GM13977 (cell line): ENCODE measurements around the gene FOXO6.

Experiments
- DNase-seq: peaks from one replicate; pipeline ENCODE4 v3.0.0; 2012; ENCODE audit warnings: low spot score
- CTCF ChIP-seq: IDR thresholded peaks from 2 replicates; pipeline ENCODE4 v1.5.1; 2012; ENCODE audit warnings: mild to moderate bottlenecking, control low read depth; ENCODE audit not compliant: insufficient read depth; ENCODE audit errors: extremely low read depth, missing control alignments
- in situ Hi-C: fragments of 300-500 bp; cut with MboI; formaldehyde crosslinking; loops from one replicate; pipeline ENCODE4 v1.12.0; 2022; ENCODE audit warnings: low sequenced_read_pairs, low pct_unique_long_range_greater_than_20kb, mixed read lengths, inconsistent platforms; ENCODE audit not compliant: unreplicated experiment

Gene FOXO6

GRCh38 chr1:41393716-41394368, 32.6 kb downstream of the FOXO6 start:
- no peak for TF ChIP-seq CTCF
- no peak for DNase-seq
- in situ Hi-C loops = no loop called here

DNA sequence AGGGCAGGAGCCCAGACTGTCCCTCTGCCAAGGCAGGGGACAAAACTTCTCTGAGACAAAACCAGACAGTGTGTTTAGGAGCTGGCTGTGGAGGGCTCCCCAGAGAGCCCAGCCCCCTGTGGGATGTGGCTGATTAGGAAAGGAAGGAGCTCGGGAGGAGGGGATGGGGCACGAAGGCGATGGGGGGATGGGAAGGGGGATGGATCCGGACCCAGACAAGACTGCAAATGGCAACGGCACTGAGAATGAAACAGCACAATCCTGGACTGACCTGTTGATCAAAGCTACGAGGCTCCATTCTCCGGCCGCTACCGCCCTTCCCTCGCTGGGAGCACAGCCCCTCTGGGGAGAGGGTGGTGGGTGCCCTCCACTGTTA, 33.1 kb downstream of the FOXO6 start:
- DNase-seq = no peak
- in situ Hi-C loops = no loop called here

GRCh38 chr1:41394959-41395956, 34.0 kb downstream of the FOXO6 start:
- in situ Hi-C loops = no loop called here
- no peak for TF ChIP-seq CTCF

More for the DNA sequence above, 33.1 kb downstream of the FOXO6 start:
- no peak for TF ChIP-seq CTCF

GRCh38 chr1:41396084-41396483, 34.9 kb downstream of the FOXO6 start:
- in situ Hi-C loops = no loop called here
- no peak for TF ChIP-seq CTCF
- DNase-seq = no peak

More at GRCh38 chr1:41394959-41395956, 34.0 kb downstream of the FOXO6 start:
- no peak for DNase-seq

GRCh38 chr1:41397020-41397419, 35.8 kb downstream of the FOXO6 start:
- DNase-seq = no peak
- in situ Hi-C loops = no loop called here
- no peak for TF ChIP-seq CTCF

- in situ Hi-C loops = no loop called here
- no peak for TF ChIP-seq CTCF
- DNase-seq = no peak
Measured at GRCh38 chr1:41397753-41398330, 36.6 kb downstream of the FOXO6 start.
